HepG2 (cell line): ENCODE measurements around the gene CEP57L1. TPM values are rescaled to one million over a fixed set of nuclear protein-coding genes. Genes with fewer than 3 reads are reported as not detected.
A peak's percentile ranks its signal among the peaks of the same experiment; 100 is the strongest.

ENCODE experiments used
- DNMT1 ChIP-seq: sonication (generic); formaldehyde crosslinking; IDR thresholded peaks from 2 replicates; pipeline ENCODE4 v1.5.1; 2020; ENCODE audit warnings: mild to moderate bottlenecking, missing genetic modification reagents
- GPBP1L1 ChIP-seq: sonication (generic); formaldehyde crosslinking; IDR thresholded peaks from 2 replicates; pipeline ENCODE4 v1.5.0; 2020; ENCODE audit warnings: mild to moderate bottlenecking, missing genetic modification reagents
- HNRNPUL1 ChIP-seq: fragments of 200-400 bp; formaldehyde crosslinking; IDR thresholded peaks from 2 replicates; pipeline ENCODE4 v1.6.1; 2017; ENCODE audit warnings: low read depth, mild to moderate bottlenecking, low read length, moderate library complexity
- NFYB ChIP-seq: sonication (generic); formaldehyde crosslinking; IDR thresholded peaks from 2 replicates; pipeline ENCODE4 v1.4.0; 2020; ENCODE audit warnings: missing genetic modification reagents
- NR2F6 ChIP-seq, 2 experiments: IDR thresholded peaks; 2 replicates each; pipeline ENCODE4 v1.6.1; 2016; ENCODE audit warnings: antibody characterized with exemption in 1 of 2, mild to moderate bottlenecking in 1 of 2
- TOE1 ChIP-seq: sonication (generic); formaldehyde crosslinking; IDR thresholded peaks from 2 replicates; pipeline ENCODE4 v1.4.0; 2020; ENCODE audit warnings: mild to moderate bottlenecking, missing genetic modification reagents
- ZKSCAN8 ChIP-seq: IDR thresholded peaks from 2 replicates; pipeline ENCODE4 v1.6.1; 2016; ENCODE audit warnings: borderline replicate concordance, missing genetic modification reagents, missing compliant biosample characterization
- ZNF136 ChIP-seq: sonication (generic); formaldehyde crosslinking; IDR thresholded peaks from 2 replicates; pipeline ENCODE4 v1.8.1; 2022; ENCODE audit warnings: low read depth, mild to moderate bottlenecking, moderate library complexity, missing genetic modification reagents
- ZNF510 ChIP-seq: sonication (generic); formaldehyde crosslinking; IDR thresholded peaks from 2 replicates; pipeline ENCODE4 v1.4.0; 2020; ENCODE audit warnings: low read depth, mild to moderate bottlenecking, missing genetic modification reagents
- ZNF709 ChIP-seq: sonication (generic); formaldehyde crosslinking; IDR thresholded peaks from 2 replicates; pipeline ENCODE4 v1.5.0; 2020; ENCODE audit warnings: mild to moderate bottlenecking, missing genetic modification reagents
- ZNF749 ChIP-seq: sonication (generic); formaldehyde crosslinking; IDR thresholded peaks from 2 replicates; pipeline ENCODE4 v1.8.0; 2022; ENCODE audit warnings: mild to moderate bottlenecking, missing genetic modification reagents, moderate library complexity, borderline replicate concordance
- ZNF770 ChIP-seq: sonication (generic); formaldehyde crosslinking; IDR thresholded peaks from 2 replicates; pipeline ENCODE4 v1.5.0; 2020; ENCODE audit warnings: mild to moderate bottlenecking, missing genetic modification reagents
- ZNF816 ChIP-seq: sonication (generic); formaldehyde crosslinking; IDR thresholded peaks from 2 replicates; pipeline ENCODE4 v1.8.0; 2022; ENCODE audit warnings: missing genetic modification reagents, mild to moderate bottlenecking, borderline replicate concordance
- ZSCAN20 ChIP-seq: sonication (generic); formaldehyde crosslinking; IDR thresholded peaks from 2 replicates; pipeline ENCODE4 v1.4.0; 2020; ENCODE audit warnings: missing genetic modification reagents, mild to moderate bottlenecking, borderline replicate concordance
- polyA plus RNA-seq, 8 experiments: library from polyadenylated mRNA; depleted of rRNA in 3 of 8; stranded (reverse) in 7 of 8; unstranded in 1 of 8; fragments of >200 nt; fragmentation: Illumina TruSeq in 4 of 8; extraction: Trizol in 4 of 8; gene quantifications; 2 replicates each; pipeline versions ENCODE4 v1.2.1 to v1.2.3, GENCODE V29; 2011 to 2016; ENCODE audit warnings: low read depth in 4 of 8, missing spikeins in 1 of 8, mixed read lengths in 1 of 8; ENCODE audit not compliant: insufficient read depth in 1 of 8
- total RNA-seq, 5 experiments: library from RNA; depleted of rRNA; stranded (reverse); fragments of >200 nt; fragmentation: Illumina TruSeq; extraction: Trizol; gene quantifications; 2 replicates each; pipeline ENCODE4 v1.2.3, GENCODE V29; 2016; ENCODE audit warnings: low read depth in 1 of 5
- TF ChIP-seq, protein P1 (sequence below): sonication (generic); IDR thresholded peaks from 2 replicates; pipeline ENCODE4 v1.6.1; 2016; ENCODE audit warnings: low read depth, borderline replicate concordance
- TF ChIP-seq, protein P2 (sequence below): sonication (generic); formaldehyde crosslinking; IDR thresholded peaks from 2 replicates; pipeline ENCODE4 v1.8.1; 2023; ENCODE audit warnings: mild to moderate bottlenecking, inconsistent platforms, moderate library complexity, missing genetic modification reagents, borderline replicate concordance
- TF ChIP-seq, protein P3 (sequence below): fragments of 450-650 bp; IDR thresholded peaks from 2 replicates; pipeline ENCODE4 v1.6.1; 2017
- TF ChIP-seq, protein P4 (sequence below): sonication (generic); formaldehyde crosslinking; IDR thresholded peaks from 2 replicates; pipeline ENCODE4 v1.5.1; 2020; ENCODE audit warnings: mild to moderate bottlenecking, missing genetic modification reagents

Gene CEP57L1
- total and polyA plus RNA-seq, 2 of the 13 experiments (the other 11 are each of a cell fraction or from before 2014, with no cell fraction given), result 7.7 to 15.5 TPM

DNA sequence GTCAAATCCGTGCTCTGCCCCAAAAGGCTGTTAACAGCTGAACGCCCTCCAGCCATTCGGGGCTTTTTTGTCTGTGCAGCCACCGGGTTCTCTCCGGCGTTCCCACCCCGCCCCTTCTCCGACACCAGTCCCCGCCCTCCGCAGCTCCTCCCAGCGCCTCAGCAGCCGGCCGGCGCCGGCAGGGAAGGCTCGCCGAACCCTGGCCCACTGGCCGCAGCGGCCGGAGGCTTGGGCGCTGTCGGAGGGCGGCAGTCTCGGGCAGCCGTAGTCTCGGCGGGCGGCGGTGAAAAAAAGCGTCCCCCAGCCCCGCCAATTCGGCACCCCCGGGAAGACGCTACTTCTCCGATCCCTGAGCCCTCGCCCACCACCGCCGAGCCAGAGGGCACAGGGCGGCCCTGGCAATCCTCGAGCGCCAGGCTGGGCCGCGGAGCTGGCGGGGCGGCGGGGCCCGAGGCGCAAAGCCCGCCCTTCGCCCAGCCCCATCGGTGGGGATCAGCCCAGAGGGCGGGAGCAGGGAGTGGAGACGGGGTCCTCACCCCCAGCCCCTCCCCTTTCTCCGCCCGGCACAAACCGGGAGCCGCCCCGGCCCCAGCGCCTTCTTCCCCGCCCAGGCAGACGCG lies 781 bp upstream of the CEP57L1 start, which contains the start of gene SESN1 (continued):
- TF ChIP-seq, protein P1, sequence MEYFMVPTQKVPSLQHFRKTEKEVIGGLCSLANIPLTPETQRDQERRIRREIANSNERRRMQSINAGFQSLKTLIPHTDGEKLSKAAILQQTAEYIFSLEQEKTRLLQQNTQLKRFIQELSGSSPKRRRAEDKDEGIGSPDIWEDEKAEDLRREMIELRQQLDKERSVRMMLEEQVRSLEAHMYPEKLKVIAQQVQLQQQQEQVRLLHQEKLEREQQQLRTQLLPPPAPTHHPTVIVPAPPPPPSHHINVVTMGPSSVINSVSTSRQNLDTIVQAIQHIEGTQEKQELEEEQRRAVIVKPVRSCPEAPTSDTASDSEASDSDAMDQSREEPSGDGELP, result peak; percentile 76; the same call in 1 of the 2 replicates
- TF ChIP-seq ZSCAN20 (peak; percentile 91; the same call in 1 of the 2 replicates), HNRNPUL1 (no peak), ZNF770 (CRISPR knock-in tag) (peak; percentile 35; the same call in 1 of the 2 replicates), GPBP1L1 (CRISPR knock-in tag) (no peak), ZNF510 (CRISPR knock-in tag) (0 out of 2 replicates have a peak, but pooled peaks have one; percentile 10), ZKSCAN8 (CRISPR knock-in tag) (0 out of 2 replicates have a peak, but pooled peaks have one; percentile 30), NFYB (CRISPR knock-in tag) (0 out of 2 replicates have a peak, but pooled peaks have one; percentile 2), ZNF709 (CRISPR knock-in tag) (peak; percentile 80; the same call in 1 of the 2 replicates), ZNF749 (CRISPR knock-in tag) (peak; percentile 63; the same call in 1 of the 2 replicates), NR2F6 (IDR thresholded peaks at IDR 0.05) (no peak), NR2F6 (CRISPR knock-in tag; IDR thresholded peaks at IDR 0.05) (peak; percentile 6; the same call in 1 of the 2 replicates), ZNF816 (CRISPR knock-in tag) (no peak; the same call in 1 of the 2 replicates), ZNF136 (CRISPR knock-in tag) (no peak), DNMT1 (CRISPR knock-in tag) (no peak), TOE1 (no peak)
- TF ChIP-seq, protein P2, sequence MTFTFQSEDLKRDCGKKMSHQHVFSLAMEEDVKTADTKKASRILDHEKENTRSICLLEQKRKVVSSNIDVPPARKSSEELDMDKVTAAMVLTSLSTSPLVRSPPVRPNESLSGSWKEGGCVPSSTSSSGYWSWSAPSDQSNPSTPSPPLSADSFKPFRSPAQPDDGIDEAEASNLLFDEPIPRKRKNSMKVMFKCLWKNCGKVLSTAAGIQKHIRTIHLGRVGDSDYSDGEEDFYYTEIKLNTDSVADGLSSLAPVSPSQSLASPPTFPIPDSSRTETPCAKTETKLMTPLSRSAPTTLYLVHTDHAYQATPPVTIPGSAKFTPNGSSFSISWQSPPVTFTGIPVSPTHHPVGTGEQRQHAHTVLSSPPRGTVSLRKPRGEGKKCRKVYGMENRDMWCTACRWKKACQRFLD (CRISPR knock-in tag), result no peak
- TF ChIP-seq, protein P3, sequence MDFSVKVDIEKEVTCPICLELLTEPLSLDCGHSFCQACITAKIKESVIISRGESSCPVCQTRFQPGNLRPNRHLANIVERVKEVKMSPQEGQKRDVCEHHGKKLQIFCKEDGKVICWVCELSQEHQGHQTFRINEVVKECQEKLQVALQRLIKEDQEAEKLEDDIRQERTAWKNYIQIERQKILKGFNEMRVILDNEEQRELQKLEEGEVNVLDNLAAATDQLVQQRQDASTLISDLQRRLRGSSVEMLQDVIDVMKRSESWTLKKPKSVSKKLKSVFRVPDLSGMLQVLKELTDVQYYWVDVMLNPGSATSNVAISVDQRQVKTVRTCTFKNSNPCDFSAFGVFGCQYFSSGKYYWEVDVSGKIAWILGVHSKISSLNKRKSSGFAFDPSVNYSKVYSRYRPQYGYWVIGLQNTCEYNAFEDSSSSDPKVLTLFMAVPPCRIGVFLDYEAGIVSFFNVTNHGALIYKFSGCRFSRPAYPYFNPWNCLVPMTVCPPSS, result no peak
- TF ChIP-seq, protein P4, sequence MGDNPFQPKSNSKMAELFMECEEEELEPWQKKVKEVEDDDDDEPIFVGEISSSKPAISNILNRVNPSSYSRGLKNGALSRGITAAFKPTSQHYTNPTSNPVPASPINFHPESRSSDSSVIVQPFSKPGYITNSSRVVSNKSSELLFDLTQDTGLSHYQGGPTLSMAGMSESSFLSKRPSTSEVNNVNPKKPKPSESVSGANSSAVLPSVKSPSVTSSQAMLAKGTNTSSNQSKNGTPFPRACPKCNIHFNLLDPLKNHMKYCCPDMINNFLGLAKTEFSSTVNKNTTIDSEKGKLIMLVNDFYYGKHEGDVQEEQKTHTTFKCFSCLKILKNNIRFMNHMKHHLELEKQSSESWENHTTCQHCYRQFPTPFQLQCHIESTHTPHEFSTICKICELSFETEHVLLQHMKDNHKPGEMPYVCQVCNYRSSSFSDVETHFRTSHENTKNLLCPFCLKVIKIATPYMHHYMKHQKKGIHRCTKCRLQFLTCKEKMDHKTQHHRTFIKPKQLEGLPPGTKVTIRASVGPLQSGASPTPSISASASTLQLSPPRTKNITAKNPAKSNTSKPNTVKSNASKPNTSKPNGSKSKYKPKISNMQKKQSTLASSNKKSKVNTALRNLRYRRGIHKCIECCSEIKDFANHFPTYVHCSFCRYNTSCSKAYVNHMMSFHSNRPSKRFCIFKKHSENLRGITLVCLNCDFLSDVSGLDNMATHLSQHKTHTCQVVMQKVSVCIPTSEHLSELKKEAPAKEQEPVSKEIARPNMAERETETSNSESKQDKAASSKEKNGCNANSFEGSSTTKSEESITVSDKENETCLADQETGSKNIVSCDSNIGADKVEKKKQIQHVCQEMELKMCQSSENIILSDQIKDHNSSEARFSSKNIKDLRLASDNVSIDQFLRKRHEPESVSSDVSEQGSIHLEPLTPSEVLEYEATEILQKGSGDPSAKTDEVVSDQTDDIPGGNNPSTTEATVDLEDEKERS (CRISPR knock-in tag), result no peak
